GM21576 (cell line): ENCODE results near the gene SPATA3.

ENCODE experiments used
- ATAC-seq: cut with Tn5 transposase; IDR thresholded peaks from one replicate; pipeline ENCODE4 v1.9.1; 2021; ENCODE audit warnings: mild to moderate bottlenecking, moderate library complexity; ENCODE audit not compliant: unreplicated experiment

Gene SPATA3

DNA sequence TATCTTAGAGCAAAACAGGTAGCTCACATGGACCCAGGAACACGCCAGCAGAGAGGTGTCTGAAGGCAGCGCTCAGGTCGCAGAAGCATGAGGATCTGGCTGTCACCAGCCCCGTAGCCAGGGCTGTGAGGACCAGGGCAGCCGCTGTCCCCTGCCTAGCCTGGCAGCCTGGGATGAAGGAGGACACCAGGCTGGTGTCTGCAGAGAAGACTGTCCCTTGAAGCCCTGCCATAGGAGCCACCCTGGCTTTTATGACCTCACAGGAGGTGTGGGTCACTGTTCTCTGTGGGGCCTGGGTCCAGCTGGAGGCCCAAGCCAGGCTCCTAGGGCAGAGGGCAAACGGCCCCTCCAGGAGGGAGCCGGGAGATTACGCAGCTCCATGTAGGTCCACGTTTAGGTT is at the start of gene SPATA3:
Gene SPATA3, plus strand, starts transcription at position 301 of the 400 bp plus-strand sequence. CDS start 113 bp downstream, outside the sequence.
- no peak for ATAC-seq

DNA sequence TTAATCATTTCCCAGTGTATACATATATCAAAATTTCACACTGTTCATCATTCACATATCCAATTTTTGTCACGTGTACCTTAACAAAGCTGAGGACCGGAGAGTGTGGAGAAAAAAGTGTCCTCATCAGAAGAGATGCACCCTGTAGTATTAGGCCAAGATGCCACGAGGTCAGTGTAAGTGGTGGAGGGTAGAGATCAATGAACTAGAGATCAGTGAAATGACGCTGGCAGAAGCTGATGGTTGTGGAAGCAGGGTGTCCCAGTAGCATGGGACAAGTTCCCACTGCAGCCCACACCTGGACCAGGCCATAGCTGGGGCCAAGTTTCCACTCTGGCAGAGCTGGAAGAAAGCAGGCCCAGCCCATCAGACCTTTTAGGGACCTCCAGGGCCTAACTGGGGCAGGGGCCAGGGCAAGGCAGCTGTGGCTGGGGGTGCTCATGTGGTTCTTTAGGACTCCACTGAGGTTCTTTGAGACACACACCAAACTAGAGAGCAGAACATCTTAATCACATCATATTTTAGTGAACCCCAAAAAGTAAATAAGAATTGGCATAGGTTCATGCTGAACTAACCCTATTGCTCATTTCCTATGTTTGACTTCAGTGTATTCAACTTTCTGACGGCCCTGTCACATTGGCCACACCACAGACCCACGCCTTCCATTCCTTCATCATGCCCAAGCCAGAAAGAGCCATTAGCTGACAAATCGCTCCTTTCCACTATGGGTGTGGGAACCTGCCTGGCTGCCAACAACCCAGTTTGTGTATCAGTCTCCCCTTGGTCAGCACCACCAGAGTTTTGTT is 49.3 kb upstream of the SPATA3 start:
- ATAC-seq, result no peak

- ATAC-seq, result no peak
Observed at GRCh38 chr2:230947235-230947576, 48.7 kb upstream of the SPATA3 start.

DNA sequence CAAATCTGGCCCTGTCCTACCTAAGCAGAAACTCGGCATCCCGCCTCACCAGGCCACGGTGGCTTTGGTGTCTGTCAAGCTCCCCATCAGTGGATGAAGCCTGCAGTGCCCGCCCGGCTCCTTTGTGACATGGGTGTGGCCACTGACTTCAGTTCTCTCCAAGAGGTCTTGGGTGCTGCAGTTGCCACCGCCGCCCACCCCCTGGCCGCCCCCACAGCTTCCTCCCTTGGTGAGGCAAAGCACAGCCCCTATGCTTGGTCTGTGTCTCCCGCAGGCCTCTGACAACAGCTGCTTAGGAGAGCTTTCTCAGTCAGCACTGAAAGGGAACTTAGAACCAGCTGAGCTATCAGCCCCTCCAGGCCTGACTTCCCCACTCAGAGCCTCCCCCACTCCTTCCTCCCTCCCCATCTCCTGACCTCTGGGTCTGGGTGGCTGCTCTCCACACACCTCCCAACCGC is 48.0 kb upstream of the SPATA3 start:
- no peak for ATAC-seq

DNA sequence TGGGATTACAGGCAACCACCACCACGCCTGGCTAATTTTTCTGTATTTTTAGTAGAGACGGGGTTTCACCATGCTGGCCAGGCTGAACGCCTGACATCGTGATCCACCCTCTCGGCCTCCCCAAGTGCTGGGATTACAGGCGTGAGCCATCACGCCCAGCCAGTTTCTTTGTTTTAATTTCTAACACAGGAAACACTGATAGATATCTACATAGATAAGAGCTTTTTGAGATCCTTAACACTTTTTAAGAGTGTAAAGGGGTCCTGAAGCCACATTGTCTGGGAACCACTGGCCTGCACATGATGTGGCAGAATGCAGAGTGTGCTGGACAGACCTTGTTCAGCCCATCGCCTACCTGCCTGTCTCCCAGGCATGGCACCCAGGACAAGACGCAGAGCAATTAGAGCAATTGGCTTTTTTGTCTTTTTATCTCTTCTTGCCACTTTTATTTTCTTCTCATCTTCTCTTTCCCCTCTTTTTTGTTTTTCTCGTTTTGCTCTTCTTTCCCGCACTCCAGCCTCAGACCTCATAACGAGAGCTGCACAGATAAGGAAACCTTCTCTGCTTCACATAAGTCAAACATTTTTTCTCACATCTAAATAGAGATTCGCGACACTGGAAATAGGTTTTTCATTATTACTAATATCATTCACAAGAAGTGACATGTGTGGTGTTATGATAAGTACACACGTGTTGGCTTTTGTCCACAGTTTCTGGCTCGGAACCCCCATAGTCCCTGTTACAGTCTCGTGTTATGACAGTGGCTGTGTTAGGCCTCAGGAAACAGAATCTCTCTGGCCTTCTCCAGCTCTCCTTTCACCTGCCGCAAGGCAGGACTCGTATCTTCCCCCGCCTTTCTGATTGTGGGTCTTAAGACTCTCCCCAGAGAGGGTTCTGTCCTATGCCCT is 45.7 kb upstream of the SPATA3 start:
- ATAC-seq, result peak; percentile 51

DNA sequence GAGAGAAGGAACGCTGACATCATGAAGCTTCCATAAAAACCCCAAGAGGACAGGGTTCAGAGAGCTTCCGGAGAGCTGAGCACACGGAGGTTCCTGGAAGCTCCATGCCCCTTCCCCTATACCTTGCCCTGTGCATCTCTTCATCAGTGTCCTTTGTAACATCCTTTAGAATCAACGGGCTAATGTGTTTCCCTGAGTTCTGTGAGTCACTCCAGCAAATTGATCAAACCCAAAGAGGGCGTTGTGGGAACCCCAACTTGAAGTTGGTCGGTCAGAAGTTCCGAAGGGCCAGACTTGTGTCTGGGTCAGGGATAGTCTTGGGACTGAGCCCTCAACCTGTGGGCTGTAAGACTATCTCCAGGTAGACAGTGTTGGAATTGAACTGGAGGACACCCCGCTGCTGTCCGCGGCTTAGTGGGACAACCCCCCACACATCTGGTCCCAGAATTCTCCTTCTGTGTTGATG is 45.0 kb upstream of the SPATA3 start:
- ATAC-seq, result no peak

GRCh38 chr2:230951396-230951795 is 44.5 kb upstream of the SPATA3 start:
- ATAC-seq, result no peak

DNA sequence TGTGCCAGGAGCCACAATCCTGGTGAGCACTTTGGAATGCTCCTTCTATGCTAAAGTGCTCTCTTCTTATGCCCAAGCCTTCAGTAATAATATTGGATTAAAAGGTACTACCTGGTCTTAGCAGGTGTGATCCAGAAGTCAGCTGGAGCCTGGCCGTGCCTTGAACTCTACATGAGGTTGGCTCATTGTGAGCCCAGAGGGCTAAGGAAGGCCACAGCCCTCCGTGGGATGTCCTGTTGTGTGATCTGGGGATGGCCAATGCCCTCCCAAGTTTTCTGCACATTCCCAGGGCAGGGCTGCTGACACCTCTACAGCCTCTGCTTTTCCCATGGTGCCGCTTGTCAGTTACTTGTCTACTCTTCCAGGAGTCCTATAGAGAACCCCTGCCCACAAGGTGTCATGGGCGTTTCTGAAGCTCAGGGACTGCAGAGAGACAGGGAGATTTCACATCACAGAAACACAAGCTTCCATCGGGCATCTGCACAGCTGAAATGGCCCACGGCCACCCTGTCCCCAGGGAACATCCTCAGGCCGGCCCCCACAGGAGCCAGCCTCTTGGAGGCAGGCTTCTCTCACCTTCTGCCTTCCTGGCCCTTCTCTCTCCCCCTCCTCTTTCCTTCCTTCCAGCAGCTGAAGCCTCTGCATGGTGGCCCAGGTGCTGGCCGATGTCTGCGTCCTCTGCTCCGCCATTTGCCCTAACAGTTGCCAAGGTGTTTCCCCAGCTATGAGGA is 43.5 kb upstream of the SPATA3 start:
- ATAC-seq, result no peak

- no peak for ATAC-seq
Observed at GRCh38 chr2:230953845-230954244, 42.1 kb upstream of the SPATA3 start.

- ATAC-seq, result no peak
Observed at GRCh38 chr2:230954746-230955145, 41.2 kb upstream of the SPATA3 start.

DNA sequence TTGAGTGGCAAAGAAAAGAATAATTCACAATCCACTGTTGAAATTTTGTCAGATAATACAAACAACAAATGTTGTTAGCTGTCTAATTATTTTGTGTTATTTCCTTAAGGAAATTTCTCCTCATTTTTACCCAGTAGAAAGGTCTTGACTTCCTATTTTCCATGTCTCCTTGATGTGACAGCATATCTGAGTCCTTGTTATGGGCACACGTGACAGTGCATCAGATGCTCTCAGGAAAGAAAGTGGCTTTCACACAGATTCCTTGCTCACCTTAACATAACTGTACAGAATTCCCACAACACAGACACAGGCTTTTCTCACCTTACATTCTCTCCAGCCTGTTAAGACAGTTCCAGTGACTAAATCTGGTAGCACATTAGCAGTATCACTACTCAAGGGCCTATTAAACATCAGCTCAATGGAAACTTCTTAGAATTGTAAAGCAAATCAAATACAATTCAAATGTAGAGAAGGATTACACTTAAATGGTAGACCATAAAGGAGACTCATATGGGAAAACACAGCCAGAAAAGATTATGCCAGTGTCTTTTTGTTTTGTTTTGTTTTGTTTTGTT is 40.7 kb upstream of the SPATA3 start:
- ATAC-seq, result no peak

DNA sequence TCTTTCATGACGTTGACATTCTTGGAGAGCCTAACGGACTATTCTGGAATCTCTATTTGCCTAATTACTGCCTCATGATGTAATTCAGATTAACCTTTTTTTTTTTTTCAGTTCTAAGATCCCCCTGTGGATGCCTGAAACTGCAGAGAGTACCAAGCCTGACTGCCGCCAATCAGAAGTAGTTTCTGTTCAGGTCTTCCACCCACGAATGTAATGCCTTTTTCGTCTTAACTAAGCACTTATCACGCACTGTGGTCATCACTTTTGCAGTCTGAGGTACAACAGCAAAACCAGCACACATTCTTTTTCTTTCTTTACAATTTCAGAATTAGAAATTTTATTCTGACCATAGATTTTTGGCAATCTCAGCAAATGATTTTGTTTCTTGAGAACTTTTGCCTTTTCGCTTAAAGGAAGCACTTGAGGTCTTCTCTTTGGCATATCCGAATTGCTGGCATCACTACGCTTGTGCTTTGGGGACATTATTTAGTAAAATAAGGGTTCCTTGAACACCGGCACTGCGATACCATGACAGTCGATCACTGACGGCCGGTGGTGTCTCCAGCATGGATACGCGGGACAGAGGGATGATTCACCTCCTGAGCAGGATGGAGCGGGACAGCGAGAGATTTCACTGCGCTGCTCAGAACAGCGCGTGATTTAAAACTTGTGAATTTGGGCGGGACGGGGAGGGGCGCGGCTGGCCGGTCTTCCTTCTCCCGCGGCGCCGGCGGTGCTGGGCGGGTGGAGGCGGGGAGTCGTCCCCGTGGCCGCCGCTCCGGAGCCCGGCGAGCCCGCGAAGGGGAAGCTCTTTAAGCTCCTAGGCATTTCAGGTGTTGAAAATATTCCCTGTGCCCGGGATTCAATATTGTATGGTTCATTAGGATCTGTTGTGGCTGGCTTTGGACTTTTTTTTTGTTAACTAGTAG is 38.8 kb upstream of the SPATA3 start:
- peak; percentile 68 for ATAC-seq

DNA sequence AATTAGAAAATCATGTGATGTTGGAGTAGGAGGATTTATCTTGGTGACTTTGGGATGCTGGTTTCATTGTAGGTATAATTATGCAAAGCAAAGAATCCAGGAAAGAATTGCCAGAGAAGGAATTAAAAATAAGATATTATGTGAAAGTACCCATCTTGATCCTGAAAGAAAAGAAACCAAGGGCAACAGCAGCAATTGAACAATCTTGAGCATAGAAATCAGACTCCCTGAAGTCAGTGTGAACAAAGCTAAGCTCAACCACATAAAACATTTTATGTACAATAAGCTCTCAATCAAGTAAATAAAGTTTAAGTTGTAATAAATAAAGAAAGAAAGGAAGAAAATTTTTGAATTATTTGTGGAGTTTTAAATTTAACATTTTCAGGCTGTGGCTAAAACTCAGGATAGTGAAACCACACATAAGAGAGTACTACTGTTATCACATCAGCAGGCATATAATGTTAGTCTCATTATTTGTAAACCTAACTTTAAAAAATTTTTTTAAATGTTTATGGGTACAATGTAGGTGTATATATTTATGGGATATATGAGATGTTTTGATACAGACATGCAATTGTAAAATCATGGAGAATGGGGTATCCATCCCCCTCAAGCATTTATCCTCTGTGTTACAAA is 38.0 kb upstream of the SPATA3 start:
- ATAC-seq, result no peak

GRCh38 chr2:230958820-230959756 is 36.8 kb upstream of the SPATA3 start:
- no peak for ATAC-seq

DNA sequence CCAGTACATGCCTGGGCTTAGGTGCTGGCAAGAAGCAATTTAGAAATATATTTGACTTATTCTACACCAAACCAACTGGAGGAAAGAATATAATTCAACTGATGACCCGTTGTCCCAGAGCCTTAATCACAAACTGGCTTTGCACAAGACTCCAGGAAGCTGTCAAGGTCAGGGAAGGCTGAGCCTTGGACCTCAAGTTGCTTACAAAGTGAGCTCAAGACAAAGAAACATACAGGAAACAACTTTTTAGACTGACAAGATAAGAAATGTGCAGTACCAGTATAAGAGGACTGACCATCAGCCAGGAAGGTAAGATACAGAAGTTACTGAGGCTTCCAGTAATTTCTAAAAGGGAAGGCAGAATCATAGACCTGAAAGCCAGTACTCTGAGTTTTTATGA is 35.9 kb upstream of the SPATA3 start:
- no peak for ATAC-seq

DNA sequence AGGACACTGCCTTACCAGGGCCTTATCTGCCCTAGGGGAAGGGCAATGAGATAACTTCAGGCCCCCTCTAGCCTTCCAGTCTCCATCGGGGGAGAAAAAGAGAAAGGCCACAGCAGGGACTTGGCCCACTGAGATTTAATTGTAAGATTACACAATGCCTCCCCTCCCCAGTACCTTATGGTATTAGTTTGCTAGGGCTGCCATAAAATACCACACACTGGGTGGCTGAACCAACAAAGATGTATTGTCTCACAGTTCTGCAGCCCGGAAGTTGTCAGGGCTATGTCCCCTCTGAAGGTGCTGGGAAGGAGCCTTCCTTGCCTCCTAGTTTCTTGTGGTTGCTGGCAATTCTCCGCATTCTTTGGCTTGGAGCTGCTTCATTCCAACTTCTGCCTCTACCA is 34.8 kb upstream of the SPATA3 start:
- ATAC-seq, result no peak

DNA sequence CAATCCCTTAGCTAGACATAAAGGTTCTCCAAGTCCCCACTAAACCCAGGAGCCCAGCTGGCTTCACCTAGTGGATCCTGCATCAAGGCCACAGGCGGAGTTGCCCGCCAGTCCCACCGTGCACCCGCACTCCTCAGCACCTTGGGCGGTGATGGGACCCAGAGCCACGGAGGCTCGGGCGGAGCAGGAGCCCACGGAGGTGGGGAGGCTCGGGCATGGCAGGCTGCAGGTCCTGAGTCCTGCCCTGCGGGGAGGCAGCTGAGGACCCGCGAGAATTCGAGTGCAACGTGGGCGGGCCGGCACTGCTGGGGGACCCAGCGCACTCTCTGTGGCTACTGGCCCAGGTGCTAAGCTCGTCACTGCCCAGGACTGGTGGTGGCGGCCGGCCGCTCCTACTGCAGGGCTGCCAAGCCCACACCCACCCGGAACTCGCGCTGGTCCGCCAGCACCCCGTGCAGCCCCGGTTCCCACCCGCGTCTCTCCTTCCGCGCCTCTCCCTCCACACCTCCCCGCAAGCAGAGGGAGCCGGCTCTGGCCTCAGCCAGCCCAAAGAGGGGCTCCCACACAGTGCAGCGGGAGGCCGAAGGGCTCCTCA is 31.7 kb upstream of the SPATA3 start:
- no peak for ATAC-seq

- no peak for ATAC-seq
Observed at GRCh38 chr2:230967113-230967512, 28.8 kb upstream of the SPATA3 start.
